Testis (tissue), 3 donors: Measurements from ENCODE around the gene RAB34. TPM values are rescaled to one million over a fixed set of nuclear protein-coding genes. Genes with fewer than 3 reads are reported as not detected.

ENCODE experiments used
- DNase-seq: peaks from one replicate; pipeline ENCODE4 v3.0.0-alpha.2; 2019
- H3K27ac ChIP-seq, 2 donors: fragments of 200-600 bp; sonication (generic); one replicate each; pipeline ENCODE4 v1.5.1; 2019
- H3K27me3 ChIP-seq: fragments of 200-600 bp; sonication (generic); one replicate; pipeline ENCODE4 v1.5.1; 2019
- H3K36me3 ChIP-seq: fragments of 200-600 bp; sonication (generic); one replicate; pipeline ENCODE4 v1.5.1; 2017; ENCODE audit warnings: low read depth; ENCODE audit errors: missing control alignments
- H3K4me1 ChIP-seq: fragments of 200-600 bp; sonication (generic); one replicate; pipeline ENCODE4 v1.5.1; 2019
- H3K4me3 ChIP-seq, 2 donors: fragments of 200-600 bp; sonication (generic); one replicate each; pipeline ENCODE4 v1.5.1; 2017 to 2019
- H3K9me3 ChIP-seq: fragments of 200-600 bp; sonication (generic); one replicate; pipeline ENCODE4 v1.5.1; 2017
- POLR2A ChIP-seq: fragments of 450-650 bp; IDR thresholded peaks from one replicate; pipeline ENCODE4 v1.6.1; 2017; ENCODE audit warnings: antibody characterized with exemption, mild to moderate bottlenecking, moderate library complexity
- WGBS, 2 donors: methylation state at CpG; one replicate each; pipeline ENCODE4 v1.1.5; 2018; 5-methylcytosine and 5-hydroxymethylcytosine counted together
- intact Hi-C: fragments of 100-400 bp; cut with DNase I; formaldehyde crosslinking; loops from one replicate; pipeline ENCODE4 v1.15.1; 2023; ENCODE audit warnings: low total_unique reads
- polyA plus RNA-seq: library from polyadenylated mRNA; stranded (reverse); fragments of 350-450 nt; fragmentation: Illumina TruSeq; extraction: RNeasy Lipid Tissue Mini Kit (QIAGEN cat#74804); gene quantifications from one replicate; pipeline ENCODE4 v1.2.3, GENCODE V29; 2014; ENCODE audit warnings: low read depth, low replicate concordance; ENCODE audit not compliant: insufficient read depth
- total RNA-seq, 2 donors: library from RNA; depleted of rRNA; stranded (reverse); fragments of >200 nt; gene quantifications; one replicate each; pipeline ENCODE4 v1.2.3, GENCODE V29; 2016
- TF ChIP-seq, protein P1 (sequence below), 3 experiments: fragments of 450-650 bp in 2 of 3; fragments of 200-600 bp in 1 of 3; sonication (generic) in 1 of 3; IDR thresholded peaks; one replicate each; pipeline ENCODE4 v1.5.1; 2016 to 2019; ENCODE audit warnings: antibody characterized with exemption in 3 of 3, mild to moderate bottlenecking in 2 of 3, moderate library complexity in 1 of 3

Gene RAB34
- total and polyA plus RNA-seq, 3 donors from 2014 or later, result 30.4 to 47.3 (median 42.1) TPM

DNA sequence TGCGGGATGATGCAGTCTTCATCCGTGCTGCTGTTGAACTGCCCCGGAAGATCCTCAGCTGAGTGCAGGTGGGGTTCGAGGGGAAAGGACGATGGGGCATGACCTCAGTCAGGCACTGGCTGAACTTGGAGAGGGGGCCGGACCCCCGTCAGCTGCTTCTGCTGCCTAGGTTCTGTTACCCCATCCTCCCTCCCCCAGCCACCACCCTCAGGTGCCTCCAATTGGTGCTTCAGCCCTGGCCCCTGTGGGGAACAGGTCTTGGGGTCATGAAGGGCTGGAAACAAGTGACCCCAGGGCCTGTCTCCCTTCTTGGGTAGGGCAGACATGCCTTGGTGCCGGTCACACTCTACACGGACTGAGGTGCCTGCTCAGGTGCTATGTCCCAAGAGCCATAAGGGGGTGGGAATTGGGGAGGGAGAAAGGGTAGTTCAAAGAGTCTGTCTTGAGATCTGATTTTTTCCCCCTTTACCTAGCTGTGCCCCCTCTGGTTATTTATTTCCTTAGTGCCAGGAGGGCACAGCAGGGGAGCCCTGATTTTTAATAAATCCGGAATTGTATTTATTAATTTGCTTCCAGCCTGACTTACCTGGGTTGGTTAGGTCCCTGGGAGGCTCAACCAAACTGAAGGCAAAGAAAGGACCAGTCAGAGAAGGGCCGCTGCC, 32.0 kb upstream of the RAB34 start:
- no peak for DNase-seq
- H3K27ac ChIP-seq, result no peak overlapping the region
- WGBS, 2 donors, result 59 to 63% methylated on average over 9 to 11 of the region's 11 CpGs

DNA sequence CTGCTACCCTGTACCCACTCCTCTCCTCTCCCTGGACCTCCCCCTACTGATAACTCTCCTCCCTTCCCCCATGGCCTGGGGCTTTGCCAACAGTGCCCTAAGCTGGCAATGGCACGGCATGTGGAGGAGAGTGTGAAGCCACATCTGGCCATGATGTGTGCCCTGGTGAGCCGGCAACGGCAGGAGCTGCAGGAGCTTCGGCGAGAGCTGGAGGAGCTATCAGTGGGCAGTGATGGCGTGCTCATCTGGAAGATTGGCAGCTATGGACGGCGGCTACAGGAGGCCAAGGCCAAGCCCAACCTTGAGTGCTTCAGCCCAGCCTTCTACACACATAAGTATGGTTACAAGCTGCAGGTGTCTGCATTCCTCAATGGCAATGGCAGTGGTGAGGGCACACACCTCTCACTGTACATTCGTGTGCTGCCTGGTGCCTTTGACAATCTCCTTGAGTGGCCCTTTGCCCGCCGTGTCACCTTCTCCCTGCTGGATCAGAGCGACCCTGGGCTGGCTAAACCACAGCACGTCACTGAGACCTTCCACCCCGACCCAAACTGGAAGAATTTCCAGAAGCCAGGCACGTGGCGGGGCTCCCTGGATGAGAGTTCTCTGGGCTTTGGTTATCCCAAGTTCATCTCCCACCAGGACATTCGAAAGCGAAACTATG, 31.3 kb upstream of the RAB34 start:
- Histone ChIP-seq H3K36me3 (no peaks in the 10 kb centered on the region), H3K27me3 (no peaks in the 10 kb centered on the region), H3K4me3 (no peak overlapping the region), H3K4me1 (peaks cover 36% of the 10 kb centered on the region), H3K9me3 (no peaks in the 10 kb centered on the region), H3K27ac (no peak overlapping the region)
- TF ChIP-seq POLR2A, result no peak
- TF ChIP-seq, protein P1, sequence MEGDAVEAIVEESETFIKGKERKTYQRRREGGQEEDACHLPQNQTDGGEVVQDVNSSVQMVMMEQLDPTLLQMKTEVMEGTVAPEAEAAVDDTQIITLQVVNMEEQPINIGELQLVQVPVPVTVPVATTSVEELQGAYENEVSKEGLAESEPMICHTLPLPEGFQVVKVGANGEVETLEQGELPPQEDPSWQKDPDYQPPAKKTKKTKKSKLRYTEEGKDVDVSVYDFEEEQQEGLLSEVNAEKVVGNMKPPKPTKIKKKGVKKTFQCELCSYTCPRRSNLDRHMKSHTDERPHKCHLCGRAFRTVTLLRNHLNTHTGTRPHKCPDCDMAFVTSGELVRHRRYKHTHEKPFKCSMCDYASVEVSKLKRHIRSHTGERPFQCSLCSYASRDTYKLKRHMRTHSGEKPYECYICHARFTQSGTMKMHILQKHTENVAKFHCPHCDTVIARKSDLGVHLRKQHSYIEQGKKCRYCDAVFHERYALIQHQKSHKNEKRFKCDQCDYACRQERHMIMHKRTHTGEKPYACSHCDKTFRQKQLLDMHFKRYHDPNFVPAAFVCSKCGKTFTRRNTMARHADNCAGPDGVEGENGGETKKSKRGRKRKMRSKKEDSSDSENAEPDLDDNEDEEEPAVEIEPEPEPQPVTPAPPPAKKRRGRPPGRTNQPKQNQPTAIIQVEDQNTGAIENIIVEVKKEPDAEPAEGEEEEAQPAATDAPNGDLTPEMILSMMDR (IDR thresholded peaks at IDR 0.05), result no peak
- intact Hi-C loops, result no loop called here
- DNase-seq, result no peak
- WGBS, 2 donors, result 59 to 82% methylated on average over 16 to 18 of the region's 18 CpGs

More for the DNA sequence above, 32.0 kb upstream of the RAB34 start:
- H3K9me3 ChIP-seq, result no peaks in the 10 kb centered on the region
- H3K27me3 ChIP-seq, result no peaks in the 10 kb centered on the region
- no peaks in the 10 kb centered on the region for H3K36me3 ChIP-seq
- TF ChIP-seq POLR2A, result no peak
- TF ChIP-seq, protein P1 (IDR thresholded peaks at IDR 0.05), result no peak
- intact Hi-C loops, result loop anchor here (10.0 kb wide), 1 partner anchor 165 kb away; no protein-coding TSS in a partner anchor
- H3K4me3 ChIP-seq, result no peak overlapping the region
- peaks cover 35% of the 10 kb centered on the region for H3K4me1 ChIP-seq

DNA sequence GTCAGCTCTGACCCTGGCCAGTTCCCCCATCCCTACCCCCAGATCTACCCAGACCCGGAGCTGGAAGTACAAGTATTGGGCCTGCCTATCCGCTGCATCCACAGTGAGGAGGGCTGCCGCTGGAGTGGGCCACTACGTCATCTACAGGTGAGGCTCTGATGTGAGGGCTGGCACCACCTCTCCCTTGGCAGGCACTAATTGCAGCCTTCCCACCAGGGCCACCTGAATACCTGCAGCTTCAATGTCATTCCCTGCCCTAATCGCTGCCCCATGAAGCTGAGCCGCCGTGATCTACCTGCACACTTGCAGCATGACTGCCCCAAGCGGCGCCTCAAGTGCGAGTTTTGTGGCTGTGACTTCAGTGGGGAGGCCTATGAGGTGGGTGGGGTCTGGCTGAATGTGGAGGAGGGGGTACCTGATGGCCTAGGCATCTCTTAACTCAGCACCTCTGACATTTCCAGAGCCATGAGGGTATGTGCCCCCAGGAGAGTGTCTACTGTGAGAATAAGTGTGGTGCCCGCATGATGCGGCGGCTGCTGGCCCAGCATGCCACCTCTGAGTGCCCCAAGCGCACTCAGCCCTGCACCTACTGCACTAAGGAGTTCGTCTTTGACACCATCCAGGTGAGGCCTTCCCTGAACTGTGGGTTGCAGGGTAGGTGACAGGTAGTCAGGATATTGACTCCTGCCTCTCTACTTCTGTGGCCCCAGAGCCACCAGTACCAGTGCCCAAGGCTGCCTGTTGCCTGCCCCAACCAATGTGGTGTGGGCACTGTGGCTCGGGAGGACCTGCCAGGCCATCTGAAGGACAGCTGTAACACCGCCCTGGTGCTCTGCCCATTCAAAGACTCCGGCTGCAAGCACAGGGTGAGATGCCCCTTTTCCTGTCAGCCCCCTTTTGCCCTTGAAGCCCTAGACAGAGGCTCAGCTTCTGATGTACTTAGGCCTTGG, 30.4 kb upstream of the RAB34 start:
- Histone ChIP-seq H3K27me3 (no peaks in the 10 kb centered on the region), H3K4me1 (peaks cover 36% of the 10 kb centered on the region), H3K27ac (no peak overlapping the region), H3K9me3 (no peaks in the 10 kb centered on the region), H3K36me3 (no peaks in the 10 kb centered on the region), H3K4me3 (no peak overlapping the region)
- no peak for DNase-seq
- WGBS, 2 donors, result 79 to 89% methylated on average over 7 to 17 of the region's 18 CpGs
- intact Hi-C loops, result no loop called here
- TF ChIP-seq POLR2A, result no peak
- TF ChIP-seq, protein P1 (IDR thresholded peaks at IDR 0.05), result no peak

DNA sequence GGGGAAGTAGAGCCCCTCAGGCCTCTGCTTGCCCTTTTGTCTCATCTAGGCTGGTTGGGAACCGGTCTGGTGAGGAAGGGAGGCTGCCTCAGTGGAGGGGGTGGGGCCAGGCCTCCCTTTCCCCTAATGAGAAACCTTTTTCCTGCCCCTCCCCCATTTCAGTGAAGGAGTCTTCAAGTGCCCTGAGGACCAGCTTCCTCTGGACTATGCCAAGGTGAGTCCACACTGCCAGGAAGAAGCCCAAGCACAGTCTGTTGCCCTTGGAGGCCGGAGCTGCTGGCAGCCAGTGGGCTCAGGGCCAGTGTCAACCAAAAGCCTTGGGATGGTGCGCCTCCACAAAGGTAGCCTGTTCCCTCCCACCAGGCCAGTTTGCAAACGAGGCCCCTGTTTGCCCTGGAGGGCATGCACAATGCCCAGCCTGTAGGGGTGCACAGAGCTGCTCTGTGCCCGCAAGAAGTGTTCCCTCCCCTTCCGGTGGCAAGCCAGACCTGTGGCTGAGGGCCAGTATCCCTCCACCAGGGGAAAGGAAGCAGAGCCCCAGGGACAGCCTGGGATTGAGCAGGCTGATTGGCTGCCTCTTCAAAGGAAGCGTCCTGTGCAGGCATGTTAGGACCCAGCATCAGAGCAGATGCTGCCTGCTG, 29.5 kb upstream of the RAB34 start:
- Histone ChIP-seq H3K4me1 (peaks cover 36% of the 10 kb centered on the region), H3K4me3 (no peak overlapping the region), H3K9me3 (no peaks in the 10 kb centered on the region), H3K27ac (peak overlapping the region in 1 of 2 donors; percentile 65), H3K27me3 (no peaks in the 10 kb centered on the region), H3K36me3 (no peaks in the 10 kb centered on the region)
- no peak for DNase-seq
- WGBS, 2 donors, result 40 to 59% methylated on average over 2 to 7 of the region's 7 CpGs
- TF ChIP-seq, protein P1 (IDR thresholded peaks at IDR 0.05), result no peak
- TF ChIP-seq POLR2A, result no peak
- intact Hi-C loops, result no loop called here
